Nephron (organoid): Measurements from ENCODE around the gene PDIA4.
A peak's percentile ranks its signal among the peaks of the same experiment; 100 is the strongest.

Experiments used
- H3K27ac Mint-ChIP-seq, 3 experiments: 2 replicates each; pipeline ENCODE4 v1.8.0; 2020; ENCODE audit warnings: mixed read lengths in 3 of 3, mild to moderate bottlenecking in 2 of 3, moderate library complexity in 1 of 3
- H3K27me3 Mint-ChIP-seq: 2 replicates; pipeline ENCODE4 v1.8.0; 2021; ENCODE audit warnings: low read depth, mild to moderate bottlenecking, moderate library complexity, mixed read lengths
- H3K36me3 Mint-ChIP-seq: 2 replicates; pipeline ENCODE4 v1.8.0; 2020; ENCODE audit warnings: low read depth, mixed read lengths
- H3K4me1 Mint-ChIP-seq: 2 replicates; pipeline ENCODE4 v1.8.0; 2020; ENCODE audit warnings: mixed read lengths
- H3K4me3 Mint-ChIP-seq, 3 experiments: 2 replicates each; pipeline ENCODE4 v1.8.0; 2020; ENCODE audit warnings: mild to moderate bottlenecking in 3 of 3, mixed read lengths in 3 of 3, moderate library complexity in 2 of 3
- H3K9me3 Mint-ChIP-seq: 2 replicates; pipeline ENCODE4 v1.8.0; 2020; ENCODE audit warnings: mixed read lengths
- CTCF ChIP-seq, 3 experiments: fragments of 200-600 bp; sonication (generic); IDR thresholded peaks; one replicate each; pipeline ENCODE4 v1.5.0; 2021; ENCODE audit warnings: antibody characterized with exemption in 3 of 3; ENCODE audit not compliant: unreplicated experiment in 3 of 3

The PDIA4 gene

DNA sequence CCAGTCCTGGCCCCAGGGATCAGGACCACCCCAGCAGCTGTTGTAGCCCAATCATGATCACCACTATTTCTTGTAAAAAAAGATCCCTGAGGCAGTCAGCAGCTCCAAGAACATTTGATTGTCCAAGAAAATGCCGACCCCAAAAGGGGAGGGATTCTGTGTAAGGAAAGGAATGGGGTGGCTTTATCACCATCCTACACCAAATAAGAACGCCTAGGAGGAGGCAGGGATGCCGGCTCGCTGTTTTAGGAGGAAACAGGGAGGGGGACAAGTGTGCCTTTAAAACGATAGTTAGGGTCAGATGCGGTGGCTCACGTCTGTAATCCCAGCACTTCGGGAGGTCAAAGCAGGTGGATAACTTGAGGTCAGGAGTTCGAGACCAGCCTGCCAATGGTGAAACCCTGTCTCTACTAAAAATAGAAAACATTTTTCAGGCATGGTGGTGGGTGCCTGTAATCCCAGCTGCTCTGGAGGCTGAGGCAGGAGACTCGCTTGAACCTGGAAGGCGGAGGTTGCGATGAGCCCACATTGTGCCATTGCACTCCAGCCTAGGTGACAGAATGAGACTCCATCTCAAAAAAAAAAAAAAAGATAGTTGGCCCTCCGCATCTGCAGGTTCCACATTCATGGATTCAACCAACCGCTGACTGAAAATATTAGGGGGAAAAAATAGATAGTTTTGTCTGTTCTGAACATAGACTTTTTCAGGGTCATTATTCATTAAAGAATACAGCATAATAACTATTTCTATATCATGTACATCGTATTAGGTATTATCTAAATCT lies 63.6 kb downstream of the PDIA4 start:
- Mint-ChIP-seq H3K4me3 (peak overlapping the region; percentile 88 to 98 (median 95)), H3K36me3 (no peaks in the 10 kb centered on the region), H3K9me3 (no peaks in the 10 kb centered on the region), H3K27me3 (no peaks in the 10 kb centered on the region), H3K4me1 (peaks cover 20% of the 10 kb centered on the region), H3K27ac (peak overlapping the region; percentile 95 to 97 (median 95))
- no peak for TF ChIP-seq CTCF (IDR thresholded peaks at IDR 0.05; ENCODE audit: unreplicated experiment in 3 of 3)

- Mint-ChIP-seq H3K4me3 (peak overlapping the region; percentile 88 to 98 (median 95)), H3K27me3 (no peaks in the 10 kb centered on the region), H3K9me3 (no peaks in the 10 kb centered on the region), H3K36me3 (no peaks in the 10 kb centered on the region), H3K4me1 (peaks cover 20% of the 10 kb centered on the region), H3K27ac (peak overlapping the region; percentile 95 to 97 (median 95))
- TF ChIP-seq CTCF (IDR thresholded peaks at IDR 0.05; ENCODE audit: unreplicated experiment in 3 of 3) = no peak
These were observed 64.5 kb downstream of the PDIA4 start for GRCh38 chr7:148963583-148964482.

DNA sequence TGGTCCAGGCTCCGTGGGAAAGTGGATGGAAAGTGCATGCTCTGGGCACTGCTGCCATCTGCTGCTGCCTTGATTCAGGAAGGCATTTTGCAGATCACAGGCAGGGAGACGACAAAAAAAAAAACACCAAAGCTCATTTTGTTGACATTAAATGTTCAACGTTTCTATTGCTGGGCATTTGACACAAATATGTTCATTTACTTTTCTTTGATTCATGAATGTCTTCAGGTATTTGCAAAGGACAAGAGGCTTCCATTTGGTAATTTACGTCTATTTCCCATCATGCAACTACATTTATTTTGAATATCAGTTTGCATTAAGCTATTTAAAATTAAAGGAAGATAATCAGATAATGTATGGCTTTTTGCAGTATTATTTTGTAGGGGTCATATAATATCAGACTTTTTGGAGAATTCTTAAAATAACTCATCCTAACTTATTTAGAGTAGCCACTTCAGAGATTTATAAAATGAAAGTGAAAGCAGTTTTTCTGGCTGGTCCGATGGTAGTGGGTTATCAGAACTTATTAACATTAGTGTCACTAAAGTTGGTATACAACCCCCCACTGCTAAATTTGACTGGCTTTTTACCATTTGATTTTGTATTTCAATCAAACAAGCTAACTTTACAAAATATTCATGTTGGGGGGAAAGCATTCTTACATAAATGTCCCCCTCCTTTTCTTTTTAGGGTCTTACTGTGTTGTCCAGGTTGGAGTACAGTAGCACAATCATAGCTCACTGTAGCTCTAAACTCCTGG lies 65.3 kb downstream of the PDIA4 start:
- peaks cover 20% of the 10 kb centered on the region for H3K4me1 Mint-ChIP-seq
- peak overlapping the region; percentile 95 to 97 (median 95) for H3K27ac Mint-ChIP-seq
- no peaks in the 10 kb centered on the region for H3K27me3 Mint-ChIP-seq
- peak; percentile 88 to 94 (median 91) for TF ChIP-seq CTCF (IDR thresholded peaks at IDR 0.05; ENCODE audit: unreplicated experiment in 3 of 3)
- H3K36me3 Mint-ChIP-seq = no peaks in the 10 kb centered on the region
- peak overlapping the region; percentile 88 to 98 (median 95) for H3K4me3 Mint-ChIP-seq
- no peaks in the 10 kb centered on the region for H3K9me3 Mint-ChIP-seq

DNA sequence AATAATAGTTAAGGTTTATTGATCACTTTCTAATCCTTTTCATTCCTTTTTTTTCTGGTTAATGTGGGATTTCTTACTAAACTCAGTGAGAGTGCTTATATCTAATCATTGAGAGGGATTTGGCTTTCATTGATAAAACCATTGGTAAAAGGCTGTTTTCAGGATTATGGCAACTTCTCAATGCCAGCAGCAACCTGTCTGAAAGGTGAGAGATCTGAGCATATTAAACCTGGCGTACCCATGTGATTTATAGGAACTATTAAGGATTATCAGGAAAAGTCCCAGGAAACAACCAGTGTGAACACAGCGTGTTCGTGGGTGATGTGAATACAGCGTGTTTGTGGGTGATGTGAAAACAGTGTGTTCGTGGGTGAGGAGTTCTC lies 65.9 kb downstream of the PDIA4 start:
- Mint-ChIP-seq H3K27me3 (no peaks in the 10 kb centered on the region), H3K36me3 (no peaks in the 10 kb centered on the region), H3K9me3 (no peaks in the 10 kb centered on the region), H3K4me3 (peak overlapping the region; percentile 88 to 98 (median 95)), H3K4me1 (peaks cover 20% of the 10 kb centered on the region), H3K27ac (peak overlapping the region; percentile 95 to 97 (median 95))
- no peak for TF ChIP-seq CTCF (IDR thresholded peaks at IDR 0.05; ENCODE audit: unreplicated experiment in 3 of 3)

GRCh38 chr7:148959726-148960125 lies 68.6 kb downstream of the PDIA4 start:
- H3K4me3 Mint-ChIP-seq = peak overlapping the region in 1 of 3 experiments; percentile 30
- H3K27ac Mint-ChIP-seq = no peak overlapping the region
- H3K4me1 Mint-ChIP-seq = peaks cover 16% of the 10 kb centered on the region

More at GRCh38 chr7:148959726-148960125, 68.6 kb downstream of the PDIA4 start:
- no peaks in the 10 kb centered on the region for H3K36me3 Mint-ChIP-seq
- no peaks in the 10 kb centered on the region for H3K9me3 Mint-ChIP-seq
- TF ChIP-seq CTCF (IDR thresholded peaks at IDR 0.05; ENCODE audit: unreplicated experiment in 3 of 3) = no peak
- H3K27me3 Mint-ChIP-seq = no peaks in the 10 kb centered on the region
